Natural killer cell treated with Interleukin-12 subunit alpha and Interleukin-12 subunit beta and Interleukin-15 and Interleukin-18, amount 100 ng/mL, for 72 hours (primary cell): Measurements from ENCODE around the gene DYNLL2. TPM values are rescaled to one million over a fixed set of nuclear protein-coding genes. Genes with fewer than 3 reads are reported as not detected.
A peak's percentile ranks its signal among the peaks of the same experiment; 100 is the strongest.
"Not testable (repeated sequence)": the region's sequence is repeated elsewhere in the genome, so short reads cannot be mapped to it uniquely, and the experiment has no call there.

Experiments
- ATAC-seq, 2 donors: fragments of 150-1000 bp; cut with Tn5 transposase in 1 of 2; sonication (Bioruptor Pico), chemical (Tn5 transposase) in 1 of 2; 2 replicates each; pipeline ENCODE4 v1.10.0; 2021
- DNase-seq: peaks from one replicate; pipeline ENCODE4 v3.0.0; 2022; ENCODE audit warnings: low spot score
- H3K27ac Mint-ChIP-seq, 2 donors: 1 replicate in 1 of 2; 2 replicates in 1 of 2; pipeline ENCODE4 v1.8.0; 2022; ENCODE audit warnings: mixed read lengths in 2 of 2, mild to moderate bottlenecking in 1 of 2, moderate library complexity in 1 of 2
- H3K27me3 Mint-ChIP-seq, 2 donors: 1 replicate in 1 of 2; 2 replicates in 1 of 2; pipeline ENCODE4 v1.8.0; 2022; ENCODE audit warnings: mixed read lengths in 2 of 2
- H3K36me3 Mint-ChIP-seq: one replicate; pipeline ENCODE4 v1.8.0; 2022; ENCODE audit warnings: mixed read lengths
- H3K4me1 Mint-ChIP-seq, 2 donors: 1 replicate in 1 of 2; 2 replicates in 1 of 2; pipeline ENCODE4 v1.8.0; 2022; ENCODE audit warnings: low read depth in 2 of 2, mixed read lengths in 2 of 2, mild to moderate bottlenecking in 1 of 2
- H3K4me3 Mint-ChIP-seq: one replicate; pipeline ENCODE4 v1.8.0; 2022; ENCODE audit warnings: mixed read lengths
- H3K9me3 Mint-ChIP-seq: 2 replicates; pipeline ENCODE4 v1.8.0; 2022; ENCODE audit warnings: mixed read lengths
- total RNA-seq, 2 donors: library from RNA; stranded (reverse); gene quantifications; one replicate each; pipeline ENCODE4 v1.2.3, GENCODE V29; 2022

The DYNLL2 gene
- total RNA-seq, 2 donors from 2014 or later = 27.9 to 37.9 TPM

DNA sequence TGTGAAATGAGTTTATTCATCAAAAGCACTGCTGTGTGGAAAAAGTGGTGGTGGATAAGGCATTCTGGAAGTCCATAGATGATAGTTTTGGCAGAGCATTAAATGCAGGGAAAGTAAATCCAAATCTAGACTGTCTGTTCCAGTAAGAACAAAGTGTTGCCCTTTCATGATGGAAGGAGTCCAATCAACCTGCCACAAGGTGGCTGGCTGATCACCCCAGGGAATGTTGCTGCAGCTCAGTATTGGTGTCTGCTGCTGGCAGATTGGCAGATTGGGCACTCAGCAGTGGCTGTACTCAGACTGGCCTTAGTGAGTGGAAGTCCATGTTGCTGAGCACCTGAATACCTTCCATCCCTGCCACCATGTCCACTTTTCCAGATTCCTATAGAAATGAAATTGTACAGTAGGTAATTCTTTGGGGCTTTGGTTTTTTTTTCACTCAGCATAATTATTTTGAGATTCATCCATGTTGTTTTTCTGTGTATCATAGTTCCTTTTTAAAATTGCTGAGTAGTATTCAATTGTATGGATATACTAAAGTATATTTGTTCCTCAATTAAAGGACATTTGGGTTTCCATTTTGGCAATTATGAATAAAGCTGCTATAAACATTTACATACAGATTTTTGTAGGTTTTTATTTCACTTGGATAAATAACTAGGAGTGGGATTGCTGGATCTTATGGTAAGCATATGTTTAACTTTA is 14.3 kb downstream of the DYNLL2 start:
- no peak overlapping the region for H3K27ac Mint-ChIP-seq
- ATAC-seq = no peak
- H3K27me3 Mint-ChIP-seq = no peaks in the 10 kb centered on the region

GRCh38 chr17:58100506-58100905 is 17.3 kb downstream of the DYNLL2 start:
- ATAC-seq (no peak), DNase-seq (no peak)
- H3K27ac Mint-ChIP-seq = no peak overlapping the region
- H3K27me3 Mint-ChIP-seq = no peaks in the 10 kb centered on the region
- no peaks in the 10 kb centered on the region for H3K36me3 Mint-ChIP-seq
- no peak overlapping the region for H3K4me3 Mint-ChIP-seq
- peaks cover 4 to 10% of the 10 kb centered on the region in 2 donors for H3K4me1 Mint-ChIP-seq
- H3K9me3 Mint-ChIP-seq = no peaks in the 10 kb centered on the region

More for the DNA sequence above, 14.3 kb downstream of the DYNLL2 start:
- Mint-ChIP-seq H3K4me3 (no peak overlapping the region), H3K4me1 (peaks cover 9 to 16% of the 10 kb centered on the region in 2 donors), H3K36me3 (peaks cover 5% of the 10 kb centered on the region), H3K9me3 (no peaks in the 10 kb centered on the region)
- DNase-seq = no peak

DNA sequence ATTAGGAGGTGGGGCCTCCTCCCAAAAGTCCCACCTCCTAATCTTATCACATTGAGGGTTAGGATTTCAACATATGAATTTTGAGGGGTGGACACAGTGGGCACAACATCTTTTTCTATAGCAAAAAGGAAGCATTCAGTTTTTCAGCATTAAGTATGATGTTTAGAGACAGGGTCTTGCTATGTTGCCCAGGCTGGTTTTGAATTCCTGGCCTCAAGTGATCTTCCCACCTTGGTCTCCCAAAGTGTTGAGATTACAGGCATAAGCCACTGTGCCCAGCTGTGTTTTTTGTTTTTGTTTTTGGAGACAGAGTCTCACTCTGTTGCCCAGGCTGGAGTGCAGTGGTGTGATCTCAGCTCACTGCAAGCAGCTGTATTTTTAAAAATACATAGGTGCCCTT is 18.7 kb downstream of the DYNLL2 start:
- not testable (repeated sequence) for ATAC-seq, H3K9me3 Mint-ChIP-seq, H3K4me3 Mint-ChIP-seq, H3K36me3 Mint-ChIP-seq, H3K27ac Mint-ChIP-seq, H3K27me3 Mint-ChIP-seq, DNase-seq
- H3K4me1 Mint-ChIP-seq = peaks cover 4 to 10% of the 10 kb centered on the region in 2 donors

DNA sequence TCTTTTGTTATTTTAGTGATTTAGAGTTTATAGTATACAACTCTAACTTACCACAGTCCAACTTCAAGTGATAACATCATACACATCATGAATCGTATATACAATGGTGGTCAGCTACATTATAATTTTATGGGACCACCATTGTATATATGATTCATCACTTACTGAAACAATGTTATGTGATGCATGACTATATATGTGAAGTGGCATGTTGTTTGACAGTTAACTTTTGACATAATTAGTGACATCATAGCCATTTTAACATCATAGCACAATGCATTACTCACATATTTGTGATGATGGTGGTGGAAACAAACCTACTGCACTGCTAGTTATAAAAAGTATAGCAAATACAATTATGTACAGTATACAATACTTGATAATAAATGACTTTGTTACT is 21.9 kb downstream of the DYNLL2 start:
- Mint-ChIP-seq H3K36me3 (no peaks in the 10 kb centered on the region), H3K4me3 (no peak overlapping the region), H3K27me3 (no peaks in the 10 kb centered on the region), H3K27ac (no peak overlapping the region), H3K4me1 (no peaks in the 10 kb centered on the region), H3K9me3 (no peaks in the 10 kb centered on the region)
- no peak for ATAC-seq
- no peak for DNase-seq

GRCh38 chr17:58107306-58107705 is 24.1 kb downstream of the DYNLL2 start:
- DNase-seq (no peak), ATAC-seq (no peak)
- Mint-ChIP-seq H3K4me1 (no peaks in the 10 kb centered on the region), H3K27me3 (peaks cover 3 to 6% of the 10 kb centered on the region in 2 donors), H3K27ac (no peak overlapping the region), H3K36me3 (no peaks in the 10 kb centered on the region), H3K4me3 (no peak overlapping the region), H3K9me3 (no peaks in the 10 kb centered on the region)

DNA sequence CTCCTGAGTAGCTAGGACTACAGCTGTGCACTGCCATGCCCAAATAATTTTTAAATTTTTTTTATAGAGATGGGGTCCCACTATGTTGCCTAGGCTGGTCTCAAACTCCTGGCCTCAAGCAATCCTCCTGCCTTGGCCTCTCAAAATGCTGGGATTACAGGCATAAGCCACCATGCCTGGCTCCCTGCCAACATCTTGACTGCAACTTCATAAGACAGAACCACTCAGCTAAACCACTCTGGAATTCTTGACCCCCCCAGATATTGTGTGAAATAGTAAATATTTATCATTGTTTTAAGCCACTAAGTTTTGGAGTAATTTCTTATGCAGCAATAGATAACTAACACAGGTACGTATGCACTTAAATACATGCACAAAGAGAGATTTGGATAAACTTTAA is 26.0 kb downstream of the DYNLL2 start:
- Mint-ChIP-seq H3K4me3 (no peak overlapping the region), H3K9me3 (no peaks in the 10 kb centered on the region), H3K27me3 (peaks cover 3 to 6% of the 10 kb centered on the region in 2 donors), H3K27ac (no peak overlapping the region), H3K4me1 (no peaks in the 10 kb centered on the region), H3K36me3 (no peaks in the 10 kb centered on the region)
- ATAC-seq = no peak
- no peak for DNase-seq

- H3K27ac Mint-ChIP-seq = no peak overlapping the region
- H3K27me3 Mint-ChIP-seq = peaks cover 3 to 6% of the 10 kb centered on the region in 2 donors
These were observed 26.8 kb downstream of the DYNLL2 start for GRCh38 chr17:58110012-58110411.

DNA sequence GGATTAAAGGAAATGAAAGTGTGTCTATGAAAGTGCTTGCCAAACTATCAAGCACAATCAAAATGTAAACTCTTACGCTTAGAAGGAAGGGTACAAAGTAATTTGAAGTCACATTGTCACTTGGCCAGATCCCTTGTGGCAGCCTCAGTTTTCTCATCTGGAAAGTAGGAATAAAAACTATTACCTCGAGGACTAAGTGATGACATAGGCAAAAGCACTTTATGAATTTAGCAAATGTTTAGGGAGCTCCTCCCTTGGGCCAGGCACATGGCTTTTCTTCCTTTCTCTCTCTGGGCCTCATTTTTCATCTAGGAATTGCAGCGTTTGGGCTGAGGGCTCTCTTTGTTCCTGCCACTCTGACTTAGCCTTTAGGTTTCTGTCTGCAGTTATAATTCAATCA is 28.5 kb downstream of the DYNLL2 start:
- no peaks in the 10 kb centered on the region for H3K9me3 Mint-ChIP-seq
- H3K4me1 Mint-ChIP-seq = no peaks in the 10 kb centered on the region

More at GRCh38 chr17:58110012-58110411, 26.8 kb downstream of the DYNLL2 start:
- DNase-seq (no peak), ATAC-seq (no peak)
- Mint-ChIP-seq H3K4me3 (no peak overlapping the region), H3K36me3 (no peaks in the 10 kb centered on the region), H3K9me3 (no peaks in the 10 kb centered on the region), H3K4me1 (no peaks in the 10 kb centered on the region)

GRCh38 chr17:58112970-58113631 is 29.9 kb downstream of the DYNLL2 start:
- H3K4me1 Mint-ChIP-seq = no peaks in the 10 kb centered on the region
- no peak overlapping the region for H3K4me3 Mint-ChIP-seq
- no peaks in the 10 kb centered on the region for H3K36me3 Mint-ChIP-seq
- ATAC-seq (peak; percentile 67 to 85), DNase-seq (peak; percentile 76)
- peaks cover 7 to 15% of the 10 kb centered on the region in 2 donors for H3K27me3 Mint-ChIP-seq
- no peaks in the 10 kb centered on the region for H3K9me3 Mint-ChIP-seq
- H3K27ac Mint-ChIP-seq = no peak overlapping the region

More for the DNA sequence above, 28.5 kb downstream of the DYNLL2 start:
- Mint-ChIP-seq H3K27ac (no peak overlapping the region), H3K36me3 (no peaks in the 10 kb centered on the region), H3K4me3 (no peak overlapping the region), H3K27me3 (peaks cover 6 to 7% of the 10 kb centered on the region in 2 donors)
- no peak for ATAC-seq
- no peak for DNase-seq

- Mint-ChIP-seq H3K4me3 (no peak overlapping the region), H3K27ac (no peak overlapping the region), H3K4me1 (no peaks in the 10 kb centered on the region), H3K9me3 (no peaks in the 10 kb centered on the region), H3K36me3 (no peaks in the 10 kb centered on the region), H3K27me3 (peaks cover 9 to 19% of the 10 kb centered on the region in 2 donors)
- DNase-seq (no peak), ATAC-seq (no peak)
These were observed 30.7 kb downstream of the DYNLL2 start for GRCh38 chr17:58113947-58114346.

- no peak for DNase-seq
- H3K4me3 Mint-ChIP-seq = no peak overlapping the region
- ATAC-seq = no peak
- no peaks in the 10 kb centered on the region for H3K36me3 Mint-ChIP-seq
- H3K27me3 Mint-ChIP-seq = peaks cover 12 to 23% of the 10 kb centered on the region in 2 donors
- no peaks in the 10 kb centered on the region for H3K9me3 Mint-ChIP-seq
- peaks cover 0 to 3% of the 10 kb centered on the region in 2 donors for H3K4me1 Mint-ChIP-seq
- no peak overlapping the region for H3K27ac Mint-ChIP-seq
These were observed 34.2 kb downstream of the DYNLL2 start for GRCh38 chr17:58117382-58117781.

- H3K27ac Mint-ChIP-seq = no peak overlapping the region
- H3K27me3 Mint-ChIP-seq = peaks cover 12 to 23% of the 10 kb centered on the region in 2 donors
- H3K36me3 Mint-ChIP-seq = no peaks in the 10 kb centered on the region
- H3K4me3 Mint-ChIP-seq = no peak overlapping the region
- peaks cover 0 to 3% of the 10 kb centered on the region in 2 donors for H3K4me1 Mint-ChIP-seq
- H3K9me3 Mint-ChIP-seq = no peaks in the 10 kb centered on the region
- DNase-seq = no peak
- no peak for ATAC-seq
These were observed 36.3 kb downstream of the DYNLL2 start for GRCh38 chr17:58119491-58119890.

GRCh38 chr17:58120195-58120822 is 37.1 kb downstream of the DYNLL2 start:
- ATAC-seq (no peak), DNase-seq (no peak)
- Mint-ChIP-seq H3K4me1 (peaks cover 0 to 3% of the 10 kb centered on the region in 2 donors), H3K27me3 (peaks cover 12 to 23% of the 10 kb centered on the region in 2 donors), H3K4me3 (no peak overlapping the region), H3K36me3 (no peaks in the 10 kb centered on the region), H3K27ac (no peak overlapping the region), H3K9me3 (no peaks in the 10 kb centered on the region)

DNA sequence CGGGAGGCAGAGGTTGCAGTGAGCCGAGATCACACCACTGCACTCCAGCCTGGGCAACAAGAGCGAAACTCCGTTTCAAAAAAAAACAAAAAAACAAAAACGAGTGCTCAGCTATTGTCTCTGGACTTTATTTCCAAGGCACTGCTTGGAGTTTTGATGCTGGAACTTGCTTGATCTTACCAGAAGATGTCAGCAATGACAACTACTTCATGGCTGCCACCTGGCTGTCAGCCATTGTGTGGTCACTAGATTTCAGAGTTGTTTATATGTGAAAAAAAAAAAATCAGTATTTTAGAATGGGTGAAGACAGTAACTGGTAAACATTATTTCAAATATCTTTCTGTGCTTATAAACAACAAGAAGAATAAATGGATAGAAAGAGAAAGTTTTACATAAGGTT is 38.7 kb downstream of the DYNLL2 start:
- Mint-ChIP-seq H3K4me3 (no peak overlapping the region), H3K27ac (no peak overlapping the region), H3K36me3 (no peaks in the 10 kb centered on the region), H3K9me3 (no peaks in the 10 kb centered on the region), H3K27me3 (peaks cover 8 to 22% of the 10 kb centered on the region in 2 donors), H3K4me1 (peaks cover 0 to 3% of the 10 kb centered on the region in 2 donors)
- ATAC-seq = no peak
- DNase-seq = no peak
